Stimulated activated CD4-positive, alpha-beta T cell treated with anti-CD3 and anti-CD28 coated beads, Interleukin-15, amount 100 ng/mL, for 24 hours (primary cell): Measurements from ENCODE around the gene CC2D2A.
"Not testable (repeated sequence)": the region's sequence is repeated elsewhere in the genome, so short reads cannot be mapped to it uniquely, and the experiment has no call there.

Experiments
- DNase-seq: peaks from one replicate; pipeline ENCODE4 v3.0.0-alpha.2; 2020

CC2D2A gene

GRCh38 chr4:15562623-15563022 is 92.9 kb downstream of the CC2D2A start:
- no peak for DNase-seq

- DNase-seq = no peak
Measured at GRCh38 chr4:15563871-15564270, 94.2 kb downstream of the CC2D2A start.

GRCh38 chr4:15568821-15569220 is 99.1 kb downstream of the CC2D2A start:
- no peak for DNase-seq

GRCh38 chr4:15569746-15570145 is 100.1 kb downstream of the CC2D2A start:
- DNase-seq = no peak

- DNase-seq = no peak
Measured at GRCh38 chr4:15575966-15576365, 106.3 kb downstream of the CC2D2A start.

GRCh38 chr4:15577508-15577907 is 107.8 kb downstream of the CC2D2A start:
- no peak for DNase-seq

GRCh38 chr4:15584785-15585184 is 115.1 kb downstream of the CC2D2A start:
- no peak for DNase-seq

GRCh38 chr4:15585331-15585730 is 115.6 kb downstream of the CC2D2A start:
- no peak for DNase-seq

GRCh38 chr4:15586066-15586465 is 116.4 kb downstream of the CC2D2A start:
- no peak for DNase-seq

GRCh38 chr4:15587649-15588048 is 118.0 kb downstream of the CC2D2A start:
- DNase-seq = no peak

- no peak for DNase-seq
Measured at GRCh38 chr4:15592799-15593198, 123.1 kb downstream of the CC2D2A start.

- no peak for DNase-seq
Measured at GRCh38 chr4:15598644-15599043, 129.0 kb downstream of the CC2D2A start.

- no peak for DNase-seq
Measured at GRCh38 chr4:15600176-15600575, 130.5 kb downstream of the CC2D2A start.

GRCh38 chr4:15601862-15602261 is 132.2 kb downstream of the CC2D2A start:
- no peak for DNase-seq

GRCh38 chr4:15605537-15605936 is 135.9 kb downstream of the CC2D2A start:
- no peak for DNase-seq

GRCh38 chr4:15610855-15611254 is 141.2 kb downstream of the CC2D2A start:
- no peak for DNase-seq

- DNase-seq = no peak
Measured at GRCh38 chr4:15612136-15612535, 142.5 kb downstream of the CC2D2A start.

GRCh38 chr4:15614891-15615290 is 145.2 kb downstream of the CC2D2A start:
- DNase-seq = not testable (repeated sequence)

GRCh38 chr4:15617407-15617806 is 147.7 kb downstream of the CC2D2A start:
- DNase-seq = not testable (repeated sequence)

- DNase-seq = no peak
Measured at GRCh38 chr4:15636818-15637217, 167.1 kb downstream of the CC2D2A start.

GRCh38 chr4:15638418-15638817 is 168.7 kb downstream of the CC2D2A start:
- no peak for DNase-seq

GRCh38 chr4:15648600-15648999 is 178.9 kb downstream of the CC2D2A start:
- DNase-seq = no peak

- peak; percentile 53 for DNase-seq
Measured at GRCh38 chr4:15649914-15650545, 180.3 kb downstream of the CC2D2A start.
